Nephron (organoid): Measurements from ENCODE around the gene CAMTA2.

Experiments
- H3K27ac Mint-ChIP-seq, 3 experiments: 2 replicates each; pipeline ENCODE4 v1.8.0; 2020; ENCODE audit warnings: mixed read lengths in 3 of 3, mild to moderate bottlenecking in 2 of 3, moderate library complexity in 1 of 3
- H3K27me3 Mint-ChIP-seq: 2 replicates; pipeline ENCODE4 v1.8.0; 2021; ENCODE audit warnings: low read depth, mild to moderate bottlenecking, moderate library complexity, mixed read lengths
- H3K36me3 Mint-ChIP-seq: 2 replicates; pipeline ENCODE4 v1.8.0; 2020; ENCODE audit warnings: low read depth, mixed read lengths
- H3K4me1 Mint-ChIP-seq: 2 replicates; pipeline ENCODE4 v1.8.0; 2020; ENCODE audit warnings: mixed read lengths
- H3K4me3 Mint-ChIP-seq, 3 experiments: 2 replicates each; pipeline ENCODE4 v1.8.0; 2020; ENCODE audit warnings: mild to moderate bottlenecking in 3 of 3, mixed read lengths in 3 of 3, moderate library complexity in 2 of 3
- H3K9me3 Mint-ChIP-seq: 2 replicates; pipeline ENCODE4 v1.8.0; 2020; ENCODE audit warnings: mixed read lengths
- TF ChIP-seq, protein P1 (sequence below), 3 experiments: fragments of 200-600 bp; sonication (generic); IDR thresholded peaks; one replicate each; pipeline ENCODE4 v1.5.0; 2021; ENCODE audit warnings: antibody characterized with exemption in 3 of 3; ENCODE audit not compliant: unreplicated experiment in 3 of 3

Gene CAMTA2

DNA sequence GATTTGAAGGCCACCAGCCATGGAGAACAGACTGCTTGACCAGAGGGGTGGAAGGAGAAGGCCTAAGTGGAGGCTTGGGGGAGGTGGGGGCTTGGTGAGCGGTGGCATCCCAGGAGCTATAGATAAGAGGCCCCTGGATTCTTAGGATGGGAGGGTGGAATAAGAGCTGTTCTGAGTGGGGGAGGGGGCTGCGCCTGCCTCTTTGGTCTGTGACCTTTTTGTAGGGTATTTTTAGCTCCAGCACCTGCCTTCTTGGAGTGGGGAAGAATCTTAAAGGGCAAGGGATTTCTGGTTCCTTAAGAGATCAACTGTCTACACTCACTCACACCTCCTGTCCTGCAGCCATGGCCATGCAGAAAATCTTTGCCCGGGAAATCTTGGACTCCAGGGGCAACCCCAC lies 36.0 kb downstream of the CAMTA2 start:
- Mint-ChIP-seq H3K4me1 (peaks cover 43% of the 10 kb centered on the region), H3K4me3 (peak overlapping the region; percentile 83 to 89 (median 84)), H3K36me3 (peaks cover 14% of the 10 kb centered on the region), H3K27ac (peak overlapping the region; percentile 88 to 98 (median 98)), H3K9me3 (no peaks in the 10 kb centered on the region), H3K27me3 (no peaks in the 10 kb centered on the region)
- TF ChIP-seq, protein P1, sequence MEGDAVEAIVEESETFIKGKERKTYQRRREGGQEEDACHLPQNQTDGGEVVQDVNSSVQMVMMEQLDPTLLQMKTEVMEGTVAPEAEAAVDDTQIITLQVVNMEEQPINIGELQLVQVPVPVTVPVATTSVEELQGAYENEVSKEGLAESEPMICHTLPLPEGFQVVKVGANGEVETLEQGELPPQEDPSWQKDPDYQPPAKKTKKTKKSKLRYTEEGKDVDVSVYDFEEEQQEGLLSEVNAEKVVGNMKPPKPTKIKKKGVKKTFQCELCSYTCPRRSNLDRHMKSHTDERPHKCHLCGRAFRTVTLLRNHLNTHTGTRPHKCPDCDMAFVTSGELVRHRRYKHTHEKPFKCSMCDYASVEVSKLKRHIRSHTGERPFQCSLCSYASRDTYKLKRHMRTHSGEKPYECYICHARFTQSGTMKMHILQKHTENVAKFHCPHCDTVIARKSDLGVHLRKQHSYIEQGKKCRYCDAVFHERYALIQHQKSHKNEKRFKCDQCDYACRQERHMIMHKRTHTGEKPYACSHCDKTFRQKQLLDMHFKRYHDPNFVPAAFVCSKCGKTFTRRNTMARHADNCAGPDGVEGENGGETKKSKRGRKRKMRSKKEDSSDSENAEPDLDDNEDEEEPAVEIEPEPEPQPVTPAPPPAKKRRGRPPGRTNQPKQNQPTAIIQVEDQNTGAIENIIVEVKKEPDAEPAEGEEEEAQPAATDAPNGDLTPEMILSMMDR (IDR thresholded peaks at IDR 0.05; ENCODE audit: unreplicated experiment in 3 of 3), result no peak

DNA sequence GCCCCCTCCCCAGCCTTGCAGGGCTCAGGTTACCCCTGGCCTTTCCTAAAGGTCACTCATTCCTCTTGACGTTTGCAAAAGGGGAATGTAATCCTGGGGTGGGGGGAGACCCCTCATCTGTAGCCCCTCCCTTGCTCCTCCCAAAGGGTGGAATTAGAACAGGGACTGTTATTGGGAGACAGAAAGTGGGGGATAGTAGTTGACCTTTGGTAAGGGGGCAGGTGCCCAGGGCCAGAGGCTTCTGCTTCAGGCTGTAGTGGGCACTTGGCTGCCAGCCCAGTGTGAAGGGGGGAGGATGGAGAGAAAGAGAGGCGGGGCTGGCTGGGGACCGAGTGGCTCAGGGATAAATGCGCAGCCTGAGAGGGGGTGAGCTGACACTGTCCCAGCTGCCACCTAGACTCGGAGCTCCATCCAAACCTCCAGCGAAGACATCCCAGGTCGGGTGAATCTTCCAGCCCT lies 36.7 kb downstream of the CAMTA2 start, which contains the start of gene ENO3:
TSS of gene ENO3 (plus strand) at position 374 of the 459 bp plus-strand sequence. CDS start 711 bp downstream, outside the sequence.
- H3K4me3 Mint-ChIP-seq, result peak within 1 kb of the TSS; percentile 83 to 89 (median 84)
- no peaks in the 10 kb centered on the region for H3K9me3 Mint-ChIP-seq
- peaks cover 40% of the 10 kb centered on the region for H3K4me1 Mint-ChIP-seq
- no peaks in the 10 kb centered on the region for H3K27me3 Mint-ChIP-seq
- peaks cover 11% of the 10 kb centered on the region for H3K36me3 Mint-ChIP-seq
- TF ChIP-seq, protein P1 (IDR thresholded peaks at IDR 0.05; ENCODE audit: unreplicated experiment in 3 of 3), result no peak
- peak within 1 kb of the TSS; percentile 88 to 98 (median 98) for H3K27ac Mint-ChIP-seq

DNA sequence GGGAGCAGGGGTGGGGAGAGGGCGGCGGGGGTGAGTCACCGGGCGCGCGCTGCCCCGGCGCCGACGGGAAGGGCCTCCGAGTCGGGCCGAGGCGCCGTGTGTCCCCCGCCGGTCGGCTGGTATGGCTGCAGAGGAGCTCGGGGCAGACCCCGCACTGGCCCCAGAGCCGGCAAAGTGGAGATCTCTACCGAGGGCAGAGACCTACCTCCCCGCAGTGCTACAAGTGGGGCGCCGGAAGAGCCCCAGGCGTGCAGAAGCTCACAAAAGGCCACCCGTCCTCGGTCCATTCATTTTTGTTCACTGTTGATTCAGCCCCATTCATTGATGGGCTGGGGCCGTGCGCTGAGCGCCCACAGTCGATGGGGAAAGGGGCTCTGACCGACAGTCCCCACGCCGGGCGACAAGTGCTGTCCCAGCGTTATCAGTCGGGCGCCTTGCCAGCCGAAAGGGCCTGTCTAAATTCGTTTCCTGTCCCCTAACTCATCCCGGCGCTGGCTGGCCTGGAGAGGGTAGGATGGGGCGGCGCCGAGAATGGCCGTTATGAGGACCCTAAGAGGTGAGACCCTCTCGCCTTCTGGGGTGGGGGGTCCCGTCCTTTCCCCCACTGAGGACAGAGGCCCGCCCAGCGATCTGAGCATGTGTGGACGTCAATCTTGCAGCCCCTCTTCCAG lies 37.3 kb downstream of the CAMTA2 start:
- TF ChIP-seq, protein P1 (IDR thresholded peaks at IDR 0.05; ENCODE audit: unreplicated experiment in 3 of 3), result no peak
- H3K9me3 Mint-ChIP-seq, result no peaks in the 10 kb centered on the region
- H3K4me1 Mint-ChIP-seq, result peaks cover 43% of the 10 kb centered on the region
- H3K36me3 Mint-ChIP-seq, result peaks cover 15% of the 10 kb centered on the region
- peak overlapping the region; percentile 88 to 98 (median 98) for H3K27ac Mint-ChIP-seq
- peak overlapping the region; percentile 83 to 89 (median 84) for H3K4me3 Mint-ChIP-seq
- H3K27me3 Mint-ChIP-seq, result no peaks in the 10 kb centered on the region

DNA sequence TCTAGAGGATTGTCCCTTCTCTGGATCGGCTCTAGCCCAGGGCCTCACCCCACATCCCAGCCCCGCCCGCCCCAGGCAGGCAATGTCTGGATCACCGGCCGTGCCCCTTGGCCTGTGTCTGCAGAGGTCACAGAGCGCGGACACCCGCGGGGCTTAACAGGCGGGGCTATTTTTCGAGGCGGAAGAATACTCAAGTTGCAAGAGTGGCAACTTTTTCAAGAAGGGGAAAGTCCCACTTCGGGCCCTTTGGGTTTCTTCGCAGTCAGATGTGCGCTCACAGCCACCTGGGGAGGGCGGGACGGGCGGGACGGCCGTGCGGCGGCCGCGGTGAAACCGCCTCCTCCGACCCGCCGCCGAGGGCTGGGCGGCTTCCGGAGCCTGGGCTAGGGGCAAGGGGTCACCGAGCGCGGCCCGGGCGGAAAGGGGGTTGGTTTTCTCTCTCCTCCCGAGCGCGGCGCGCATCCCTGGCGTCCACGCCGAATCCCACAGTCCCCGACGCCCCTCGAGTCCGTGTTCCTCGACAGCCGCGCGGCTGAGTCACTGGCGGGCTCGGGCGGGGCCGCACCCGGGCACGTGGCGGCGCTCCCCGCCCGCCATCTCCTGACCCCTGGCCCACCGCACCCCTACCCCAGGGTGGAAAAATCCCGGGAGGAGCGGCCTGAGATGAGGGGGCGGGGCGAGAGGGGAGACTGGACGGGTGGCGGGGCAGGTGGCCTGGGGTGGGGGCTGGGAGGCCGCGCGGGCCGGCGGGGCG lies 38.0 kb downstream of the CAMTA2 start:
- Mint-ChIP-seq H3K36me3 (peaks cover 22% of the 10 kb centered on the region), H3K27ac (peak overlapping the region; percentile 98 to 99 (median 99))

DNA sequence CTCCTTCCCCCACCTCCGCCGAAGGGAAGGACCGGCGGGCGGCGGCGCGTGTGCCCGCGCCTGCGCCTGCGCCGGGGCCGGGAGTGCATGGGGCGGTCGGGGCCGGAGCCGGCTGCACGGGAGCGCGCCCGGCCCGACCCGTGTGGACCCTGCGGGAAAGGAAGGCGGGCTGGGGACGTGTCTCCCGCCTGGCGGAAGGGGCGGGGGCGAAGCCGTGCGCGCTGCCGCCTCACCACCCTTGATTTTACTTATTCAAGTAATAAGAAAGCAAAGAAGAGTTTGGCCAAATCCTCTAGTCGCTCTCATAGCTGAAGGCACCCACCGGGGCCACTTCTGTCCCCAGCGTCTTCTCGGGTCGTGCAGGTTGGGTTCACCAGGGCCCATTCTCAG lies 38.5 kb downstream of the CAMTA2 start:
- peak overlapping the region; percentile 98 to 99 (median 99) for H3K27ac Mint-ChIP-seq
- H3K4me1 Mint-ChIP-seq, result peaks cover 49% of the 10 kb centered on the region
- H3K27me3 Mint-ChIP-seq, result no peaks in the 10 kb centered on the region
- peaks cover 28% of the 10 kb centered on the region for H3K36me3 Mint-ChIP-seq
- H3K4me3 Mint-ChIP-seq, result peak overlapping the region; percentile 95 to 98 (median 96)
- TF ChIP-seq, protein P1 (IDR thresholded peaks at IDR 0.05; ENCODE audit: unreplicated experiment in 3 of 3), result no peak
- no peaks in the 10 kb centered on the region for H3K9me3 Mint-ChIP-seq

More for the DNA sequence above, 38.0 kb downstream of the CAMTA2 start:
- TF ChIP-seq, protein P1 (IDR thresholded peaks at IDR 0.05; ENCODE audit: unreplicated experiment in 3 of 3), result no peak
- Mint-ChIP-seq H3K9me3 (no peaks in the 10 kb centered on the region), H3K4me1 (peaks cover 47% of the 10 kb centered on the region), H3K4me3 (peak overlapping the region; percentile 85 to 96 (median 85)), H3K27me3 (no peaks in the 10 kb centered on the region)
